GM18498 (cell line): Measurements from ENCODE around the gene MACROD2.

Experiments used
- ATAC-seq: cut with Tn5 transposase; IDR thresholded peaks from one replicate; pipeline ENCODE4 v1.9.1; 2021; ENCODE audit warnings: mild to moderate bottlenecking, moderate library complexity; ENCODE audit not compliant: unreplicated experiment

MACROD2 gene

GRCh38 chr20:14698125-14698524, 702.8 kb downstream of the MACROD2 start:
- ATAC-seq: no peak

GRCh38 chr20:14698605-14699373, 703.5 kb downstream of the MACROD2 start:
- ATAC-seq: no peak

- ATAC-seq: peak; percentile 75
Observed at GRCh38 chr20:14700639-14700960, 705.3 kb downstream of the MACROD2 start.

DNA sequence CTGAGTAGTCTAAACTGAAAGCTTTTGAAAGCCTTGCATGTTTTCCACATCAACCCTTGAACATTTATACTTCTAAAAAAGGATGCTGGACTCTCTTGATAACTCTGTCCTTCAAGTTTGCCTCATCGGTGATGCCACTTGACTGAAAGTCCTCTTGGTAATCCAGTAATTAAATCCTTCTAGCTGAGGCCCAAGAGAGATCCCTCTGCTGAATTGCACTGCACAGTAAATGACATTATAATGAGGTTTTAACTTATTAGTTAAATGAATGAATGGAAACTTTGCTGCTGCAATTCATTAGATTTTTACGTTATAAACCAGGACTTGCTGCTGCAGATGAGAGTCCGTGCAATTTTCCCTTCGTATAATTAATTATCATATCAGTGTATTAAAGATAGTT, 706.0 kb downstream of the MACROD2 start:
- ATAC-seq: no peak

GRCh38 chr20:14706555-14706954, 711.2 kb downstream of the MACROD2 start:
- ATAC-seq: no peak

- ATAC-seq: no peak
Observed at GRCh38 chr20:14707026-14707680, 711.8 kb downstream of the MACROD2 start.

- ATAC-seq: no peak
Observed at GRCh38 chr20:14707865-14708596, 712.7 kb downstream of the MACROD2 start.

DNA sequence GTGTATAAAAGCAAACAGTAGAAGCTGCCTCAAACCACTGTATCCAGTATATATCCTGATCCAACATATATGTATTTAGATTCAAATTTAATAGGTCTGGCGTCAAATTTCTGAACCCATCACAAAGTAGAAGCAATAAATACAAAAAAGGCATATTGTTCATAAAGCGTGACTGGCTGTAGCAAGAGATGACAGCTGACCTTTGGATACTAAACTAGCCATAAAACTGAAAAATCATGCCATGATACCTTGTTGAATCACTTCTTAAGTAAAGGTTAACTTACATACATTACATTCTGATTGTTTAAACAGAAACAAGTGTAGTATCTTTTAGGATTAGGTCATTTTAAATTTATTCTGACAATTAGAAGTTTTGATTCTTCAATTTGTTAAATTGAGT, 714.1 kb downstream of the MACROD2 start:
- no peak for ATAC-seq

- ATAC-seq: no peak
Observed at GRCh38 chr20:14710951-14711350, 715.6 kb downstream of the MACROD2 start.

DNA sequence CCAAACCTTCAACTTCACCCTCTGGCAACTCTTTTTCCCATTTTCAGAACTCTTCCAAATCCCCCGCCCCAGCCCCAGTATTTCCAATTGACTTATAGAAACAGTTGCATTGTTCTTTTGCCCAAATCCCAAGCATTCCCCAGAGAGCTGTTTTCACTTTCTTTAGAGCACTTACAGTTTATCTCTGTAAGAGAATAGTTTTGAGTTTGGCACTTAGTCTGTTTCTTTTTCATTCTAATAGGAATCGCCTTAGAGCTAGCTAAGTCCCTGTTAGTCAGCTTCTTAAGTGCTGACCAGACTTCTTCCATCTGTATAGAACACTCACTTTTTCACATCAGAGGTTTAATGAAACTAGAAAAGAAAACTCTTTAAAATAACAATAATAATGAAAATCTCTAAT, 716.3 kb downstream of the MACROD2 start:
- no peak for ATAC-seq

- no peak for ATAC-seq
Observed at GRCh38 chr20:14712302-14712739, 717.0 kb downstream of the MACROD2 start.

DNA sequence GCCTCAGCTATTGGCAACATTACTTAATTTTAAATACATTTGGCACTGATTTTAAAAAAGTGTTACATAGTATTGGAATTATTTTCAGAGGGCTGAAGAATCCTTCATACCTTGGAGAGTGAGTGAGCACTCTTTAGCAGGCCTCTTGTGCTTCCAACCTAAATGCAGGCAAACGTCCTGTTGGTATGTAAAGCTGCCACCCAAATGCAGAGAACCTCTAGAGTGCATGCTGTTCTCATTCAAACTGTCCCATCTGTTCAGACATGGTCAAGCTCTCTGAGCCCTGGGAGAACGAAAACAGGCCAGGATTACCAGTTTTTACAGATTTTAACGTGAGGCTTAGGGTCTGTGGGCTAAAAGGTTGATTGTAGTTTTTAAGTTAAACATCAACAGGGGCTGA, 720.1 kb downstream of the MACROD2 start:
- no peak for ATAC-seq

GRCh38 chr20:14716351-14716801, 721.1 kb downstream of the MACROD2 start:
- no peak for ATAC-seq

GRCh38 chr20:14717134-14717999, 722.1 kb downstream of the MACROD2 start:
- peak; percentile 86 for ATAC-seq

DNA sequence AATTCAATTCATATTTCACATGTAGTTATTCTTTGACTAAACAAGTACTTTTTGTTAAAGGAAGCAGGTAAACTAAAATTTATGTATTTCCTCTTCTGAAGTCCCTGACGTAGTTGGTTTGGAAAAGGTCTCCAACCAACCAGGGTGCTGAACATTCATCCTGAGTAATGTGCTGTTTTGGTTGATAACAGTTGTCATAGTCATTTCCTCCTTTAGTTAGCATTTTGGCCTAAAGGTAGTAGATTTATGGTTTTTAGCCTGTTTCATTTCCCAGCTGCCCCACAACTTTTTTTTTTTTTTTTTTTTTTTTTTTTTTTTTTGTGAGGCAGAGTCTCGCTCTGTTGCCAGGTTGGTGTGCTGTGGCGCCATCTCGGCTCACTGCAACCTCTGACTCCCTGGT, 724.9 kb downstream of the MACROD2 start:
- no peak for ATAC-seq

DNA sequence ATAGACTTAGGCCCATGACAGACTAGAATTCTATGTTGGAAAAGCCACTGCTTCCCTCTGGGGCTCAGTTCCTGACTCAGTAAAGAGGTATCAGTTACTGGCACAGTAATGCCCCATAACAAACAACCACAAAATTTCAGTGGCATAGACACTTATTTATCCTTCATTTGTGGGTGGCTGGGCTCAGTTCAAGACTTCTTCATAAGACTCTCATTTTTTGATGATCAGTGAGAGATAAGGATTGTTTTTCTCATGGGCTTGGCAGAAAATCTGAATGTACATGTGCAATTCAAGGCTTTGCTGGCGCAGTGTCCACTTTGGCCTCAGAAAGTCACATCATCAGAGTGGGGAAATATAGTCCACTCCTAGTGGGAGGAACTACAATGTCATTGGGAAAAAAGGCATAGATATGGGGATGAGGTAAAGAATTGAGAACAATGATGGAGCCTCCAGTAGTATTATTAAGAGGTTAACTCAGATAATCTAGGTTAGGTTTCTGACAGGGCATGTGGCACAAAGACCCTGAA, 726.7 kb downstream of the MACROD2 start:
- ATAC-seq: no peak

- no peak for ATAC-seq
Observed at GRCh38 chr20:14723614-14724013, 728.3 kb downstream of the MACROD2 start.

- ATAC-seq: no peak
Observed at GRCh38 chr20:14724036-14724435, 728.7 kb downstream of the MACROD2 start.

DNA sequence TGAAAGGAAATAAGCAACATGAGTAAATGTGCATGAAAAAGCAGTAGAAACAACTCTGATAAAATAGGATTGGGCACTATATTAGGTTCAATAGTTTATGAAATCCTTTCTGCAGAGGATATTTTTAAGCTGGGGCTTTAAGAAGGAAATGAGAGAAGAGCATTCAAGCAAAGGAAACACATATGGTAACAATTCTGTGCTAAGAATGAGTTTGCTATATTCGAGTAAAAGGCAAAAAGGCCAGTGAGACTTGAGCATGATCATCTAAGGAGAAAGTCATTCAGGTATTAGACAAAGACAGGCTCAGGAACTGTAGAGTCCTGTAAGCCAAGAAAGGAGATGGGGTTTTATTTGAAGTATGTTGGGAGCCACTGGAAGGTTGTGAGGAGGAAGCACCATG, 729.2 kb downstream of the MACROD2 start:
- no peak for ATAC-seq

- ATAC-seq: no peak
Observed at GRCh38 chr20:14726591-14726990, 731.3 kb downstream of the MACROD2 start.
